OCI-LY3 (cell line): ENCODE measurements around the gene ADGRV1.

Experiments used
- H2AFZ ChIP-seq: fragments of 200-600, 300-600 bp; shearing (Covaris generic); 2 replicates; pipeline ENCODE4 v1.6.0; 2014; ENCODE audit warnings: antibody characterized with exemption, low read depth, low read length
- H3K27ac ChIP-seq: fragments of 200-600, 300-600 bp; sonication (generic); 2 replicates; pipeline ENCODE4 v1.5.1; 2014; ENCODE audit warnings: mild to moderate bottlenecking, low read length, moderate library complexity, mixed read lengths
- H3K27me3 ChIP-seq: fragments of 200-600, 300-600 bp; sonication (generic); 2 replicates; pipeline ENCODE4 v1.6.1; 2014; ENCODE audit warnings: low read depth, low read length, mixed read lengths
- H3K36me3 ChIP-seq: fragments of 200-600, 300-600 bp; sonication (generic); replicated peaks from 2 replicates; pipeline ENCODE3; 2014; ENCODE audit warnings: low read depth, low read length, mixed read lengths
- H3K4me1 ChIP-seq: fragments of 300-600, 200-600 bp; sonication (generic); 2 replicates; pipeline ENCODE4 v1.6.1; 2014; ENCODE audit warnings: low read length, mixed read lengths
- H3K4me2 ChIP-seq: fragments of 200-600, 300-600 bp; sonication (generic); 2 replicates; pipeline ENCODE4 v1.6.1; 2014; ENCODE audit warnings: low read length, mixed read lengths
- H3K4me3 ChIP-seq: fragments of 300-600, 200-600 bp; sonication (generic); 2 replicates; pipeline ENCODE4 v1.5.1; 2014; ENCODE audit warnings: antibody characterized with exemption, mild to moderate bottlenecking, low read length, moderate library complexity
- H3K79me2 ChIP-seq: fragments of 300-600, 200-600 bp; shearing (Covaris generic); 2 replicates; pipeline ENCODE4 v1.6.1; 2014; ENCODE audit warnings: mild to moderate bottlenecking, low read length, mixed read lengths
- H3K9ac ChIP-seq: fragments of 300-600, 200-600 bp; shearing (Covaris generic); 2 replicates; pipeline ENCODE4 v1.6.0; 2014; ENCODE audit warnings: mild to moderate bottlenecking, low read length, moderate library complexity
- H3K9me3 ChIP-seq: fragments of 200-600, 300-600 bp; shearing (Covaris generic); 2 replicates; pipeline ENCODE4 v1.6.1; 2014; ENCODE audit warnings: low read length, mixed read lengths; ENCODE audit not compliant: insufficient read depth
- H4K20me1 ChIP-seq: fragments of 200-600, 300-600 bp; sonication (generic); 2 replicates; pipeline ENCODE4 v1.6.1; 2016; ENCODE audit warnings: low read length, mixed read lengths; ENCODE audit not compliant: insufficient read depth
- CTCF ChIP-seq: fragments of 200-600, 300-600 bp; sonication (generic); IDR thresholded peaks from 2 replicates; pipeline ENCODE4 v1.5.1; 2014; ENCODE audit warnings: antibody characterized with exemption, low read length, low read depth
- EZH2phosphoT487 ChIP-seq: fragments of 200-600 bp; shearing (Covaris generic); IDR thresholded peaks from 2 replicates; pipeline ENCODE4 v1.6.1; 2018; ENCODE audit warnings: antibody characterized with exemption, mixed run types, low read depth

ADGRV1 gene

GRCh38 chr5:90558344-90559192, at the start of gene ADGRV1:
Gene ADGRV1 (plus strand): TSS chr5:90558797. CDS start chr5:90558896, 99 bp downstream.
- Histone ChIP-seq H3K4me3 (no peak within 1 kb of the TSS), H3K27ac (no peak within 1 kb of the TSS), H2AFZ (no peak within 1 kb of the TSS), H3K4me1 (no peaks in the 10 kb centered on the region), H3K36me3 (no peaks in the 10 kb centered on the region), H3K79me2 (no peaks in the 10 kb centered on the region), H3K4me2 (no peak within 1 kb of the TSS), H3K9me3 (no peaks in the 10 kb centered on the region), H4K20me1 (no peaks in the 10 kb centered on the region), H3K27me3 (peaks cover 16% of the 10 kb centered on the region), H3K9ac (no peak within 1 kb of the TSS)
- TF ChIP-seq CTCF (no peak), EZH2phosphoT487 (no peak)

- Histone ChIP-seq H3K4me3 (no peak overlapping the region), H3K9ac (no peak overlapping the region), H3K79me2 (no peaks in the 10 kb centered on the region), H3K27me3 (no peaks in the 10 kb centered on the region), H4K20me1 (no peaks in the 10 kb centered on the region), H3K4me2 (no peak overlapping the region), H2AFZ (no peak overlapping the region), H3K4me1 (no peaks in the 10 kb centered on the region), H3K27ac (no peak overlapping the region), H3K36me3 (no peaks in the 10 kb centered on the region), H3K9me3 (no peaks in the 10 kb centered on the region)
- no peak for TF ChIP-seq EZH2phosphoT487
- TF ChIP-seq CTCF, result no peak
Observed at GRCh38 chr5:90510438-90510837, 48.2 kb upstream of the ADGRV1 start.

- Histone ChIP-seq H3K9ac (no peak overlapping the region), H3K79me2 (no peaks in the 10 kb centered on the region), H3K27me3 (no peaks in the 10 kb centered on the region), H4K20me1 (no peaks in the 10 kb centered on the region), H3K27ac (no peak overlapping the region), H3K4me1 (no peaks in the 10 kb centered on the region), H2AFZ (no peak overlapping the region), H3K36me3 (peaks cover 8% of the 10 kb centered on the region), H3K4me3 (no peak overlapping the region), H3K9me3 (no peaks in the 10 kb centered on the region), H3K4me2 (no peak overlapping the region)
- TF ChIP-seq CTCF, result no peak
- no peak for TF ChIP-seq EZH2phosphoT487
Observed at GRCh38 chr5:90514520-90514919, 44.1 kb upstream of the ADGRV1 start.

GRCh38 chr5:90518661-90519060, 39.9 kb upstream of the ADGRV1 start:
- H2AFZ ChIP-seq, result no peak overlapping the region
- H3K27me3 ChIP-seq, result no peaks in the 10 kb centered on the region
- H3K79me2 ChIP-seq, result no peaks in the 10 kb centered on the region
- no peak overlapping the region for H3K9ac ChIP-seq
- peaks cover 13% of the 10 kb centered on the region for H3K36me3 ChIP-seq
- no peaks in the 10 kb centered on the region for H3K9me3 ChIP-seq
- H3K27ac ChIP-seq, result no peak overlapping the region
- H4K20me1 ChIP-seq, result no peaks in the 10 kb centered on the region
- no peak overlapping the region for H3K4me2 ChIP-seq
- no peaks in the 10 kb centered on the region for H3K4me1 ChIP-seq
- TF ChIP-seq CTCF, result no peak
- H3K4me3 ChIP-seq, result no peak overlapping the region
